ENCODE results near the gene TTLL10. TPM values are rescaled to one million over a fixed set of nuclear protein-coding genes. Genes with fewer than 3 reads are reported as not detected.

Gene TTLL10
- total and polyA plus RNA-seq, 4 experiments from 2014 or later: 0.27 to 0.45 TPM; not detected in 2

GRCh38 chr1:1216770-1217620 is 43.3 kb downstream of the TTLL10 start:
- H3K9me3 ChIP-seq (ENCODE audit: control insufficient read depth in 1 of 2, low read length in 2 of 2): no peaks in the 10 kb centered on the region
- H3K4me1 ChIP-seq (ENCODE audit: insufficient read depth, low read length): peaks cover 75% of the 10 kb centered on the region
- ChIA-PET CTCF (ENCODE audit: partially characterized antibody) (interaction anchor here (0.7 kb wide), 1 partner anchor 10 kb away, joined by 3 read pairs; no protein-coding TSS in a partner anchor), POLR2A (ENCODE audit: partially characterized antibody) (interaction anchor here (0.6 to 4.1 kb wide), 6 partner anchors 9 to 80 kb away, joined by 3 to 38 read pairs (median 4); partner anchors contain the start of genes B3GALT6 and TNFRSF18)
- peak overlapping the region; percentile 86 for H3K27ac ChIP-seq (ENCODE audit: low read depth, low read length)
- peaks cover 10% of the 10 kb centered on the region for H3K36me3 ChIP-seq (ENCODE audit: insufficient read depth, low read length)
- DNase-seq: peak; percentile 74 to 83 (median 82)
- H3K27ac Mint-ChIP-seq: peak overlapping the region; percentile 98 to 100 (median 99)
- no peak overlapping the region for H3K4me3 ChIP-seq (ENCODE audit: low read length in 2 of 2)
- H3K36me3 Mint-ChIP-seq: peaks cover 4 to 25% of the 10 kb centered on the region in 2 donors
- H3K9me3 Mint-ChIP-seq: no peaks in the 10 kb centered on the region
- intact Hi-C loops (cut with micrococcal nuclease): no loop called here
- peaks cover 17 to 64% (median 36%) of the 10 kb centered on the region in 4 donors for H3K4me1 Mint-ChIP-seq
- peak overlapping the region; percentile 33 to 98 (median 84) for H3K4me3 Mint-ChIP-seq
- H3K27me3 ChIP-seq (ENCODE audit: insufficient read depth, low read length): no peaks in the 10 kb centered on the region
- no peaks in the 10 kb centered on the region for H3K27me3 Mint-ChIP-seq

- H3K4me3 ChIP-seq (ENCODE audit: low read length in 2 of 2): no peak overlapping the region
- peaks cover 7 to 31% of the 10 kb centered on the region in 2 donors for H3K36me3 Mint-ChIP-seq
- H3K4me1 Mint-ChIP-seq: peaks cover 20 to 64% (median 39%) of the 10 kb centered on the region in 4 donors
- H3K27me3 ChIP-seq (ENCODE audit: insufficient read depth, low read length): no peaks in the 10 kb centered on the region
- no peaks in the 10 kb centered on the region for H3K9me3 Mint-ChIP-seq
- intact Hi-C loops (cut with micrococcal nuclease): no loop called here
- ChIA-PET CTCF (ENCODE audit: partially characterized antibody) (no interaction called here), POLR2A (ENCODE audit: partially characterized antibody) (interaction anchor here (0.7 to 4.1 kb wide), 6 partner anchors 8 to 74 kb away, joined by 3 to 38 read pairs (median 3); partner anchors contain the start of gene TNFRSF18)
- H3K9me3 ChIP-seq (ENCODE audit: control insufficient read depth in 1 of 2, low read length in 2 of 2): no peaks in the 10 kb centered on the region
- H3K4me3 Mint-ChIP-seq: peak overlapping the region in 5 of 8 donors; percentile 15 to 49 (median 42)
- peak overlapping the region; percentile 79 to 98 (median 86) for H3K27ac Mint-ChIP-seq
- peak overlapping the region; percentile 86 for H3K27ac ChIP-seq (ENCODE audit: low read depth, low read length)
- H3K27me3 Mint-ChIP-seq: no peaks in the 10 kb centered on the region
- DNase-seq: no peak
- peaks cover 70% of the 10 kb centered on the region for H3K4me1 ChIP-seq (ENCODE audit: insufficient read depth, low read length)
- peaks cover 16% of the 10 kb centered on the region for H3K36me3 ChIP-seq (ENCODE audit: insufficient read depth, low read length)
Observed at GRCh38 chr1:1217621-1218523, 44.2 kb downstream of the TTLL10 start.

- H3K27me3 Mint-ChIP-seq: no peaks in the 10 kb centered on the region
Observed at GRCh38 chr1:1218524-1219200, 45.0 kb downstream of the TTLL10 start.

GRCh38 chr1:1219341-1219740 is 45.7 kb downstream of the TTLL10 start:
- intact Hi-C loops (cut with micrococcal nuclease): no loop called here
- Mint-ChIP-seq H3K9me3 (peaks cover 0 to 2% (median 0%) of the 10 kb centered on the region in 8 donors), H3K27ac (peak overlapping the region; percentile 86 to 94 (median 90)), H3K4me3 (peak overlapping the region in 6 of 8 donors; percentile 33 to 80 (median 49)), H3K36me3 (peaks cover 11 to 40% of the 10 kb centered on the region in 2 donors), H3K27me3 (no peaks in the 10 kb centered on the region), H3K4me1 (peaks cover 20 to 65% (median 40%) of the 10 kb centered on the region in 4 donors)
- peak; percentile 57 to 79 (median 64) for DNase-seq
- ChIA-PET POLR2A (ENCODE audit: partially characterized antibody) (interaction anchor here (1.2 to 1.9 kb wide), 4 partner anchors 11 to 14 kb away, joined by 3 to 5 read pairs (median 4); partner anchors contain the start of gene TNFRSF18), CTCF (ENCODE audit: partially characterized antibody) (no interaction called here)
- peaks cover 56% of the 10 kb centered on the region for H3K4me1 ChIP-seq (ENCODE audit: insufficient read depth, low read length)
- H3K27ac ChIP-seq (ENCODE audit: low read depth, low read length): peak overlapping the region; percentile 86
- H3K9me3 ChIP-seq (ENCODE audit: control insufficient read depth in 1 of 2, low read length in 2 of 2): no peaks in the 10 kb centered on the region
- peaks cover 21% of the 10 kb centered on the region for H3K36me3 ChIP-seq (ENCODE audit: insufficient read depth, low read length)
- no peaks in the 10 kb centered on the region for H3K27me3 ChIP-seq (ENCODE audit: insufficient read depth, low read length)
- H3K4me3 ChIP-seq (ENCODE audit: low read length in 2 of 2): peak overlapping the region in 1 of 2 donors; percentile 28

More at GRCh38 chr1:1218524-1219200, 45.0 kb downstream of the TTLL10 start:
- ChIA-PET CTCF (ENCODE audit: partially characterized antibody) (no interaction called here), POLR2A (ENCODE audit: partially characterized antibody) (interaction anchor here (0.7 to 4.1 kb wide), 8 partner anchors 8 to 61 kb away, joined by 3 to 38 read pairs (median 4); partner anchors contain the start of gene TNFRSF18)
- Mint-ChIP-seq H3K27ac (peak overlapping the region; percentile 86 to 94 (median 90)), H3K4me1 (peaks cover 20 to 68% (median 42%) of the 10 kb centered on the region in 4 donors), H3K9me3 (peaks cover 0 to 2% (median 0%) of the 10 kb centered on the region in 8 donors), H3K36me3 (peaks cover 11 to 37% of the 10 kb centered on the region in 2 donors), H3K4me3 (peak overlapping the region in 7 of 8 donors; percentile 16 to 63 (median 41))
- peaks cover 63% of the 10 kb centered on the region for H3K4me1 ChIP-seq (ENCODE audit: insufficient read depth, low read length)
- peak overlapping the region; percentile 86 for H3K27ac ChIP-seq (ENCODE audit: low read depth, low read length)
- no peak for DNase-seq
- intact Hi-C loops (cut with micrococcal nuclease): no loop called here
- peak overlapping the region in 1 of 2 donors; percentile 28 for H3K4me3 ChIP-seq (ENCODE audit: low read length in 2 of 2)
- no peaks in the 10 kb centered on the region for H3K27me3 ChIP-seq (ENCODE audit: insufficient read depth, low read length)
- H3K9me3 ChIP-seq (ENCODE audit: control insufficient read depth in 1 of 2, low read length in 2 of 2): no peaks in the 10 kb centered on the region
- H3K36me3 ChIP-seq (ENCODE audit: insufficient read depth, low read length): peaks cover 21% of the 10 kb centered on the region

- CTCF ChIA-PET (ENCODE audit: partially characterized antibody): no interaction called here
- intact Hi-C loops (cut with micrococcal nuclease): no loop called here
- peaks cover 28% of the 10 kb centered on the region for H3K36me3 ChIP-seq (ENCODE audit: insufficient read depth, low read length)
Observed at GRCh38 chr1:1220197-1220596, 46.5 kb downstream of the TTLL10 start.

GRCh38 chr1:1221887-1222574 is 48.4 kb downstream of the TTLL10 start:
- Histone ChIP-seq H3K36me3 (ENCODE audit: insufficient read depth, low read length) (peaks cover 40% of the 10 kb centered on the region), H3K4me3 (ENCODE audit: low read length in 2 of 2) (no peak overlapping the region), H3K9me3 (ENCODE audit: control insufficient read depth in 1 of 2, low read length in 2 of 2) (no peaks in the 10 kb centered on the region), H3K4me1 (ENCODE audit: insufficient read depth, low read length) (peaks cover 30% of the 10 kb centered on the region), H3K27me3 (ENCODE audit: insufficient read depth, low read length) (no peaks in the 10 kb centered on the region), H3K27ac (ENCODE audit: low read depth, low read length) (no peak overlapping the region)
- DNase-seq: no peak
- Mint-ChIP-seq H3K36me3 (peaks cover 20 to 46% of the 10 kb centered on the region in 2 donors), H3K4me3 (peak overlapping the region in 1 of 8 donors; percentile 30), H3K27me3 (no peaks in the 10 kb centered on the region), H3K9me3 (peaks cover 0 to 2% (median 0%) of the 10 kb centered on the region in 8 donors), H3K4me1 (peaks cover 12 to 48% (median 27%) of the 10 kb centered on the region in 4 donors), H3K27ac (peak overlapping the region in 4 of 7 donors; percentile 13 to 80 (median 58))
- ChIA-PET POLR2A (ENCODE audit: partially characterized antibody) (no interaction called here), CTCF (ENCODE audit: partially characterized antibody) (no interaction called here)
- intact Hi-C loops (cut with micrococcal nuclease): no loop called here

More at GRCh38 chr1:1220197-1220596, 46.5 kb downstream of the TTLL10 start:
- H3K36me3 Mint-ChIP-seq: peaks cover 11 to 46% of the 10 kb centered on the region in 2 donors
- H3K9me3 Mint-ChIP-seq: peaks cover 0 to 2% (median 0%) of the 10 kb centered on the region in 8 donors
- H3K27ac Mint-ChIP-seq: peak overlapping the region; percentile 86 to 94 (median 89)
- Histone ChIP-seq H3K9me3 (ENCODE audit: control insufficient read depth in 1 of 2, low read length in 2 of 2) (no peaks in the 10 kb centered on the region), H3K27ac (ENCODE audit: low read depth, low read length) (peak overlapping the region; percentile 86), H3K4me3 (ENCODE audit: low read length in 2 of 2) (no peak overlapping the region), H3K4me1 (ENCODE audit: insufficient read depth, low read length) (peaks cover 48% of the 10 kb centered on the region), H3K27me3 (ENCODE audit: insufficient read depth, low read length) (no peaks in the 10 kb centered on the region)
- peaks cover 17 to 61% (median 32%) of the 10 kb centered on the region in 4 donors for H3K4me1 Mint-ChIP-seq
- H3K27me3 Mint-ChIP-seq: no peaks in the 10 kb centered on the region
- no peak for DNase-seq
- POLR2A ChIA-PET (ENCODE audit: partially characterized antibody): interaction anchor here (1.3 to 1.9 kb wide), 2 partner anchors 12 to 13 kb away, joined by 3 to 5 read pairs; partner anchors contain the start of gene TNFRSF18
- peak overlapping the region in 1 of 8 donors; percentile 29 for H3K4me3 Mint-ChIP-seq
